GM12865 (cell line): ENCODE measurements around the gene OR4C3.
"Not testable (repeated sequence)": the region's sequence is repeated elsewhere in the genome, so short reads cannot be mapped to it uniquely, and the experiment has no call there.

Experiments used
- DNase-seq: peaks from one replicate; pipeline ENCODE4 v3.0.0; 2010; ENCODE audit warnings: low read depth
- H3K4me3 ChIP-seq: 2 replicates; pipeline ENCODE4 v1.5.1; 2011; ENCODE audit warnings: mild to moderate bottlenecking, low read depth, low read length, control low read depth
- TF ChIP-seq, protein P1 (sequence below): IDR thresholded peaks from 2 replicates; pipeline ENCODE4 v1.5.1; 2011; ENCODE audit warnings: low read length, control low read depth, low read depth, inconsistent platforms; ENCODE audit not compliant: insufficient read depth; ENCODE audit errors: missing control alignments

OR4C3 gene

DNA sequence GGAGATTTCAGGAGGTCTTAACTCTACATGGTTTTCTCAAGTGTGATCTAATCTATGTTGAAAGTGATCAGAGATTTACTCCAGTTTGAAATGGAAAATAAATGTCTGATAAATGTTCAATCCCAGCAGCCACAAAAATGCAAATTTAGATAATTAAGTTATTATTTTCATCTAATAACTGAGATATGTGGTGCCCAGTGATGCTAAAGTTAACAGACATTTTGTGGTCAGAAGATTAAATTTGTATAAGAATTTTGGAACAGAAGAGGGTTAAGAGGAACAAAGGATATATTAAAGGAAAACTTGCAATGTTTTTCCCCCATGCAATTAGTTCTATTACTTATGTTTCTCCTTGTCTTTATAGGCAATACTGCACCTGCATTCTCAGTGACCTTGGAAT is at the start of gene OR4C3:
TSS of gene OR4C3 (plus strand) at position 301 of the 400 bp plus-strand sequence. CDS start 102 bp downstream, outside the sequence.
- not testable (repeated sequence) for H3K4me3 ChIP-seq, DNase-seq

DNA sequence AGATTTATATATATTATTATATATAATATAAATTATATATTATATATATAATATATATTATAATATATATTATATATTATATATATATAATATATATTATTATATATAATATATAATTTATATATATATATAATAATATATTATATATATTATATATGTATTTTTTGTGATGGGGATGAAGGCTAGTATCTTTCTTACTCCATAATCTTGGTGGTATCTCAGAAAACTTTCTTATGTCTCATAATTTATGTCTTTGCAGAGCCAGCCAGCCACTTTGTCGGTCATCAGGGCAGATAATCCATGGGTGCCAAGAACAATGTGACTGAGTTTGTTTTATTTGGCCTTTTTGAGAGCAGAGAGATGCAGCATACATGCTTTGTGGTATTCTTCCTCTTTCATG is 18.8 kb upstream of the OR4C3 start, which contains the start of gene OR4S1:
TSS of gene OR4S1 (plus strand) at position 301 of the 400 bp plus-strand sequence. CDS start at position 301, 0 bp downstream.
- DNase-seq = no peak
- TF ChIP-seq, protein P1, sequence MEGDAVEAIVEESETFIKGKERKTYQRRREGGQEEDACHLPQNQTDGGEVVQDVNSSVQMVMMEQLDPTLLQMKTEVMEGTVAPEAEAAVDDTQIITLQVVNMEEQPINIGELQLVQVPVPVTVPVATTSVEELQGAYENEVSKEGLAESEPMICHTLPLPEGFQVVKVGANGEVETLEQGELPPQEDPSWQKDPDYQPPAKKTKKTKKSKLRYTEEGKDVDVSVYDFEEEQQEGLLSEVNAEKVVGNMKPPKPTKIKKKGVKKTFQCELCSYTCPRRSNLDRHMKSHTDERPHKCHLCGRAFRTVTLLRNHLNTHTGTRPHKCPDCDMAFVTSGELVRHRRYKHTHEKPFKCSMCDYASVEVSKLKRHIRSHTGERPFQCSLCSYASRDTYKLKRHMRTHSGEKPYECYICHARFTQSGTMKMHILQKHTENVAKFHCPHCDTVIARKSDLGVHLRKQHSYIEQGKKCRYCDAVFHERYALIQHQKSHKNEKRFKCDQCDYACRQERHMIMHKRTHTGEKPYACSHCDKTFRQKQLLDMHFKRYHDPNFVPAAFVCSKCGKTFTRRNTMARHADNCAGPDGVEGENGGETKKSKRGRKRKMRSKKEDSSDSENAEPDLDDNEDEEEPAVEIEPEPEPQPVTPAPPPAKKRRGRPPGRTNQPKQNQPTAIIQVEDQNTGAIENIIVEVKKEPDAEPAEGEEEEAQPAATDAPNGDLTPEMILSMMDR = no peak
- no peak within 1 kb of the TSS for H3K4me3 ChIP-seq

DNA sequence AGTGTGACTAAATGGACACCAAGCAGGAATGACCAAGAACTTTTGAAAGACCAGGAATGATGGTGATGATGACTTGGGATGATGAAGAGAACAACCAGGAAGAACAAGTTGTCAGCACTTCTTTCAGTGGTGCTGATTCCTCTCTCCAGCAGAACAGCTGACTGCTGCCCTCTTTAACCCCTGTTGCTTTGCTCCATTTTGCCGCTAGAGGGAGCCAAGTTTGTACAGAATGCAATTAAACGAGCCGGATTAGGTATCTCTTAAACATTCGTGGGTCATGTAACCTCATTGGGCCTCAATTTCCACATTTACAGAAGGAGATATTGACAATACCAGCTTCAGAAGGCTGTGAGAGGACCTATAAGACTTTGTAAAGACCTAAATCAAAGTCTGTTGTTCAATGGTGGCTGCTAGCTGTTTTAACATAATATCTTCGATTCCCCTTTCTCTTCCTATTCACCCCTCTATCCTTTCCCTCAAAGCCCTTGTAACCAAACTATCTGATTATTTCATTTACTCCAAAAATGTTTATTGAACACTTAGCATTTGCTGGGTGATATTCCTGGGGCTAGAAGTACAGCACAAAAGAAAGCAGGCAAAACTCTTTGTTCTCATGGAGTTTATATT is 16.8 kb upstream of the OR4C3 start:
- TF ChIP-seq, protein P1 = peak; percentile 92
- no peak overlapping the region for H3K4me3 ChIP-seq
- DNase-seq = peak; percentile 74

DNA sequence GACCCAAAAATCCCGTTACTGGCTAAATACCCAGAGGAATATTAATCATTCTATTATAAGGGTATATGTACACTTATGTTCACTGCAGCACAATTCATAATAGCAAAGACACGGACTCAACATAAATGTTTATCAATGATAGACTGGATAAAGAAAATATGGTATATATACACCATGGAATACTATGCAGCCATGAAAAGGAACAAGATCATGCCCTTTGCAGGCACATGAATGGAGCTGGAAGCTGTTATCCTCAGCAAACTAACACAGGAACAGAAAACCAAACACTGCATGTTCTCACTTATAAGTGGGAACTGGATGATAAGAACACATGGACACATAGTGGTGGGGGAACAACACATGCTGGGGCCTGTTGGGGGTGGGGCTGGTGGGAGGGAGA is 11.1 kb upstream of the OR4C3 start:
- DNase-seq, H3K4me3 ChIP-seq: not testable (repeated sequence)

DNA sequence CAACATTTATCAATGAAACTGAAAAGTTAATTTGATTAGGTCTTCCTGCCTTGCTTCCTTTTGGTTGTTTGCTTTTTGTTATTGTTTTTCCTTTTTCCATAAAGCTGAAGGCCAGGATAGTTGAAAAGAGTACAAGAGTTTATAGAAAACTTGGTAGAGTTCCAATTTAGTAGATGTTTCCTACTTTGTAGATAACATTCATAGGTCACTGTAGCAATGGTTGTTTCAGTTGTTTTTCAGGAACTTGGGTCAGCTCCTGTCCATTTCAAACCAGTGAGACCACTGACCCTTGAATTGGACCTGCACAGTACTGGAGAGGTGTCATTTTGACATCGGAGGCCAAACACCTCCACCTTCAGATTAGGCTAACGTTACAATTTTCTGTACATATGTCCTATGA is 4.9 kb upstream of the OR4C3 start:
- not testable (repeated sequence) for DNase-seq, H3K4me3 ChIP-seq

DNA sequence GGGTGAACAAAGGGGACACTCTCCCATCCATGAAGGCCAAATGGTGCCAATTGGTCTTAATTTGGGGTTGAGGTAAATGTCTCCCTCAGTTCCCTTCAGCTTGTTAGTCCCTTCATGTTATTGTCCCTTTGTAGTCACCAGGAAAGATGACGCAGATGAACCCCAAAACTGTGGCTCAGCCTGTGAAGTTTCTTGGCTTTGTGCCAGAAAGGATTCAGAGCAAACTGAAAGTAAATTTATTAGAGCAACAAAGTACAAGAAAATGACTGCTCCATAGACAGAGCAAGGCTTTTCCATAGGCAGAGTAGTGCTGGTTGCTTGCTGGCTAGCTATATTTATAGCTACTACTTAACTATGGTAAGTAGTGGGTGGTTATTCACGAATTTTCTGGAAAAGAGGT is 16.7 kb downstream of the OR4C3 start:
- no peak for DNase-seq
- H3K4me3 ChIP-seq = no peak overlapping the region
- TF ChIP-seq, protein P1 = no peak

DNA sequence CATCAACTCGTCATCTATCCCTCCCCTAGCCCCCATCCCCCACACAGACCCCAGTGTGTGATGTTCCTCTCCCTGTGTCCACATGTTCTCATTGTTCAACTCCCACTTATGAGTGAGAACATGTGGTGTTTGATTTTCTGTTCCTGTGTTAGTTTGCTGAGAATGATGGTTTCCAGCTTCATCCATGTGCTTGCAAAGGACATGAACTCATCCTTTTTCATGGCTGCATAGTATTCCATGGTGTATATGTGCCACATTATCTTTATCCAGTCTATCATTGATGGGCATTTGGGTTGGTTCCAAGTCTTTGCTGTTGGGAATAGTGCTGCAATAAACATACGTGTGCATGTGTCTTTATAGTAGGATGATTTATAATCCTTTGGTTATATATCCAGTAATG is 17.8 kb downstream of the OR4C3 start:
- DNase-seq, H3K4me3 ChIP-seq: not testable (repeated sequence)

DNA sequence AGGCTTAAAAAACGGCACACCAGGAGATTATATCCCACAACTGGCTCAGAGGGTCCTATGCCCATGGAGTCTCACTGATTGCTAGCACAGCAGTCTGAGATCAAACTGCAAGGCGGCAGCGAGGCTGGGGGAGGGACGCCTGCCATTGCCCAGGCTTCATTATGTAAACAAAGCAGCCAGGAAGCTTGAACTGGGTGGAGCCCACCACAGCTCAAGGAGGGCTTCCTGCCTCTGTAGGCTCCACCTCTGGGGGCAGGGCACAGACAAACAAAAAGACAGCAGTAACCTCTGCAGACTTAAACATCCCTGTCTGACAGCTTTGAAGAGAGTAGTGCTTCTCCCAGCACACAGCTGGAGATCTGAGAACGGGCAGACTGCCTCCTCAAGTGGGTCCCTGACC is 21.6 kb downstream of the OR4C3 start:
- not testable (repeated sequence) for H3K4me3 ChIP-seq, DNase-seq

DNA sequence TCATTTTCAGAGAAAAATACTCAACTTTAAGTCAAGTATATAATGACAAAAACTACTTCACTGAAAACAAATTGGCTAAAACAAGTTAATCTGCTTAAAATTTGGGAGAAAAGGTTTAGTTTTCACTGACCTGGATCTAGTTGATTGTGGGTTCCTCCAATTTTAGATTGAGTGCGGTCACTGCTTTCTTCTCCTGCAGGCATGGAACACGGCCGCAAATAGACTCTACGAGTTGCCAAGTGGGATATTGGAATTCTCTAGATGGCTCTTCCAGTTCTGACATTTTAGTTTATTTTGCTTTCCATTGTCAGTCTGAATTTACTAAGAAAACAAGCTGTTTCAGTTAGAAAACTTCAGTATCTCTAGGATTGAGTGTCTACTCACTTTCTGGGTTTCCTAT is 29.3 kb downstream of the OR4C3 start:
- TF ChIP-seq, protein P1 = no peak
- H3K4me3 ChIP-seq = no peak overlapping the region
- DNase-seq = no peak

DNA sequence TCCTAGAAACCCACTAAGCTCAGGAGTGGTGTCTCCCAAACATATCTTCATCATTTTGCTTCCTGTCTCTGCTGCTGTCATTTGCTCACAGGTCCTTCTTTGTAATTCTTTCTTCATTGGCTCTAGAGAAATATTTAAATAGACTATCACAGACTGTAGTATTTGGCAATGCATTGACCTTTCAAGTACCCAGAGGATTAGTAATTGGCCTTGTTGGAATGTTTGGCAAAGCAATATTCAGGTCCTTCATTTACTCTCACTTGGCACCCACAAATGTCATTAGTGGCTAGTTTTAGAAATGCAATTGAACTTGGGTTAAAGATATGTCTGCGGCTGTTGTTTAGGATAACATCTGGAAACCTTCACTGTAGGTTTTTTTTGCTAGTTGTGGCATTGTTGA is 30.0 kb downstream of the OR4C3 start:
- H3K4me3 ChIP-seq = no peak overlapping the region
- DNase-seq = no peak
- TF ChIP-seq, protein P1 = no peak

DNA sequence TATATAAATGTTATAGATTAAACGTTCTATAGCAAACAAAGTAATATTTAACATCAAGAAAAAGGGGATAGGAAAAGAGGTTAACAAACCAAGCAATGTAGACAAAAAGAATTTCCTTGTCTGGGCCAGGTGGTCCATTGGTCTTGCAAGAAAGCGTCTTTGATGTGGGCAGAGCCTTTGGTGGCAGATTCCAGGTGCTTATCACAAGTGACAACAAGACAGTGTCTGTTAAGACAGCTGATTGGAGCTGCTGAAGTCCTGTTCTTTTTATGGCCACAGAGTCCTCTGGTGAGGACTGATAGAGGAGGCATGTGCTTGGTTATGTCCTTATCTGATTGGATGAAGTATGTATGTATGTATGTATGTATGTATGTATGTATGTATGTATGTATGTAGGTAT is 36.6 kb downstream of the OR4C3 start:
- not testable (repeated sequence) for H3K4me3 ChIP-seq, DNase-seq
